Kidney tubule cell (primary cell): Measurements from ENCODE around the gene STARD4.

Experiments used
- DNase-seq: peaks from one replicate; pipeline ENCODE4 v3.0.0-alpha.2; 2018; ENCODE audit warnings: low spot score

STARD4 gene

GRCh38 chr5:111469903-111470302, 42.4 kb downstream of the STARD4 start:
- no peak for DNase-seq

DNA sequence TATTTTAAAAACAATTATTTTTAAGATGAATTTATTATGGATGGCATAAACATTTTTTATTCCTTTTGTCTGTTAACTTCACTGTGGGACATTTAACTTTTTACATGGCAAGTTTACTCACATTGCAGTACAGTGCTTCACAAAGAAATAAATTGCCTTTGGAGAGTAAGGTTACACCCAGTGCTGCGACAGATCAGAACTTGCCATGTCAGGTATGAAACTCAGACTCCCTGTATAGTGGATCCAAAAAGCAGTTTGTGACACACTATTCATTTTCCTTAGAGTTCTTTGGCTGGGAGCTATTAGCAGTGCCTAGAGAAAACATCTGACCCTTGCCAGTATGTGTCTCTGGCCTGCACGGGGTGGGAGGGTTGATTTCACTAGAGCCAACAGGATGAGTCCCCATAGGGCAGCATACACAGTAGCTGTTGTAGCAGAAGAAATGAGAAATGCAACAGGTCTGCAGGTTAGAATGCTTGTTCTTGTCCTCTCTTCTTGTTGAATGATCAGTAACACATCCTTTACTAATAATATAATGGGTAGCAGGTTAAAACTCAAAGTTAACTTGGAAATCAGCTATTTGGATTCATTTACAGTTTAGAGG, 42.9 kb downstream of the STARD4 start:
- DNase-seq, result no peak

DNA sequence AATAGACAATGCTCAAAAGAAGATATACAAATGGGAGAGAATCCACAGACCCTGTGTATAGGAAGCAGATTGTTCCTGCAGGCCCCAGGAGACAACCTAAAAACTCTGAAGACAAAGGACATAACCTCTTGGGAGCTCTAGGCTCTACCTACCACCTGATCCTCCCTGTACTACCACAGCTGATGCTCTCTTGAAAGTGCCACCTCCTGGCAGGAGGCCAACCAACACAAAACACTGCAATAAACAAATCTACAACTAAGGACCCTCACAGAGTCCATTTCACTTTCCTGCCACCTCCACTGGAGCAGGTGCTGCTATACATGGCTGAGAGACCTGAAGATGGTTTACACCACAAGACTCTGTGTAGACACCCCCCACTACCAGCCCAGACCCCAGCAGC, 49.0 kb downstream of the STARD4 start:
- no peak for DNase-seq

DNA sequence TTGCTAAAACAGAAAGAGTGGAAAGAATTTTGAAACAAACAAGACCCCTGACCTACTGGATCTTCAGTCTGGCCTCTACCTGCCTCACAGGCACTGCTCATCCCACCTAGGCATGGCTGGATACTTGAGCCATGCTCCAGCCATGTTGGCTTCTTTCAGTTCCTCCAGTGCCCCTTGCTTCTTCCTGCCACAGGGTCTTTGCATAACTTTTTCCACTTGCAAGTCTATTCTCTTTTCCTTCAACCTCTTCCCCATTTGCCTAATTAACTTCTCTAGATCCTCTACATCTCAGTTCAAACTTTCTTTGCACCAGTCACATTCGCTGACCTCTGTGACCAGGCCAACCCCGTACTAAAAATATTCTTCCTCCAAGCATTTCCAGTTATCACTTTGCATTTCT, 50.4 kb downstream of the STARD4 start:
- DNase-seq, result no peak

- peak; percentile 30 for DNase-seq
Observed at GRCh38 chr5:111461255-111461671, 51.1 kb downstream of the STARD4 start.

DNA sequence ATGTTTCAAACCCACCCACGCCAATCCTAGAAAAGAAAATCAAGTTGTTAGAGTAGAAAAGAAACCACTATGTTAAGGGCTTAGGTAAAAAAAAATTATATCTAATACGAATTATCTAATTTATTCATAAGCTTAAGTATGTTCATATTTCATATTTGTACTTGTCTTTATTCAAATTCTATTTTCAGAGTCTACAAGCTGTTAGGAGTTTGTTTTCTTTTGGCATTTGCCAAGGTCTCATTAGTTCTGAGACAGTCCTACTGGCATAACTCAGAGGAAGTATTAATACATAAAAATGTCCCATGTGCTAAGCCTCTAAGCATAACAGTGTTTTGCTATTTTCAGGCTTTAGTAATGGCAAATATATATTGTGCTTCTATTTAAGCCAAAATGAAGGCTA, 57.6 kb downstream of the STARD4 start:
- no peak for DNase-seq

DNA sequence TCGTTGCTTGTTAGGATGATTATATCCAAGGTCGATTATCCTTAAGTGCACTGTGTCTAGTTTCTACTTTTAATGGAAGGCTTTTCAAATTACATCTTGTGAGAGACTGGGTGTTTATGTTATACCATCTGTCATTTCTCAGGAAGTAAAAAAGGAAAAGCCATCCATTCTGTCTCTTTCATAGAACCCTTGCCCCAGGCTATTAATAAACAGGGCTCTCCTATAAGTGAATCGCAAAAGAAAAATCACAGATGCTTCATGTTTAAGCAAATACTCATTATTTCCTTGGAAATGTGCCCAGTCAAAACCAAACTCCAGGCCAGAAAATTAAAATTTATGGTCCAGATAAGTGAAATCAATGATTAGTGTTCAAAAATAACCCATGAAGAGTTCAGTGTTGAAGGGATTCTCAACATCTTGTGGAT, 58.1 kb downstream of the STARD4 start:
- DNase-seq, result peak; percentile 10

GRCh38 chr5:111453747-111454146, 58.6 kb downstream of the STARD4 start:
- peak; percentile 71 for DNase-seq

GRCh38 chr5:111453295-111453694, 59.0 kb downstream of the STARD4 start:
- peak; percentile 36 for DNase-seq

DNA sequence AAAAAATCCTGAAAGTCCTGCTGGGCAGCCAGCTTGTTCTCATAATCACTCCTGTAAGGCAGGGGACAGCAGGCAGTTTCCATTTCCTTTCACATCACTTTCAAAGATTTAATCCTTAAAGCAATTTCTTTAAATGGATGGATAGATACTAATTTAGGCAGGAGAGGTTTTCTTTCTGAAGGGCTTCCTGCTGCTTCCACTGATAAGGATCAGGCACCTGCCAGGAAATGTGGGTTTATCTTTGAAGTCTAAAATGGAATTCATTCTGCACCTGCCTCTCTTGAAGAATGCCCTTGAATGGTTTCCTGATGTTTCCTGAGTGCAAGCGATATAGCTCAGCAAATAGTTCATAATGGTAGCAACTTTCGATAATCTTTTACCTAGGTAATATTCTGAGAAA, 64.5 kb downstream of the STARD4 start:
- no peak for DNase-seq

GRCh38 chr5:111447099-111447498, 65.2 kb downstream of the STARD4 start:
- DNase-seq, result no peak
